Activated CD8-positive, alpha-beta T cell treated with anti-CD3 and anti-CD28 coated beads, Interleukin-2, amount 10 ng/mL, durations not matched to agents 7 days and 5 days (primary cell): ENCODE results near the gene SDR42E2. TPM values are rescaled to one million over a fixed set of nuclear protein-coding genes. Genes with fewer than 3 reads are reported as not detected.

Experiments used
- ATAC-seq: fragments of 150-1000 bp; cut with Tn5 transposase; one replicate; pipeline ENCODE4 v1.10.0; 2021; ENCODE audit warnings: moderate library complexity
- CTCF ChIA-PET: fragments of 350-600 bp; sonication (Branson Sonifier 250); formaldehyde crosslinking; loops from one replicate; lab custom pipeline; 2021; ENCODE audit warnings: antibody characterized with exemption; lab: Charles Lee
- POLR2A ChIA-PET: fragments of 350-600 bp; sonication (Branson Sonifier 250); formaldehyde crosslinking; loops from one replicate; lab custom pipeline; 2021; ENCODE audit warnings: antibody characterized with exemption; lab: Charles Lee
- DNase-seq: peaks from one replicate; pipeline ENCODE4 v3.0.0-alpha.2; 2020
- H3K27ac Mint-ChIP-seq: one replicate; pipeline ENCODE4 v1.8.0; 2021; ENCODE audit warnings: mild to moderate bottlenecking, mixed read lengths
- H3K27me3 Mint-ChIP-seq: one replicate; pipeline ENCODE4 v1.8.0; 2021; ENCODE audit warnings: low read depth, mixed read lengths
- H3K36me3 Mint-ChIP-seq: one replicate; pipeline ENCODE4 v1.8.0; 2021; ENCODE audit warnings: low read depth, mixed read lengths
- H3K4me1 Mint-ChIP-seq: one replicate; pipeline ENCODE4 v1.8.0; 2021; ENCODE audit warnings: low read depth, mixed read lengths
- H3K4me3 Mint-ChIP-seq: one replicate; pipeline ENCODE4 v1.8.0; 2021; ENCODE audit warnings: mild to moderate bottlenecking, mixed read lengths
- H3K9me3 Mint-ChIP-seq: one replicate; pipeline ENCODE4 v1.8.0; 2022; ENCODE audit warnings: mixed read lengths; ENCODE audit not compliant: insufficient read depth
- total RNA-seq, 2 experiments: library from RNA; stranded (reverse); gene quantifications; one replicate each; pipeline ENCODE4 v1.2.3, GENCODE V29; 2021

The SDR42E2 gene
- total RNA-seq, 2 experiments from 2014 or later: 0.16 TPM; not detected in 1

- POLR2A ChIA-PET: no interaction called here
- CTCF ChIA-PET: interaction anchor here (1.1 to 1.4 kb wide), 2 partner anchors 24 to 107 kb away, joined by 3 to 4 read pairs; no protein-coding TSS in a partner anchor
- DNase-seq: no peak
- H3K27ac Mint-ChIP-seq: no peak overlapping the region
- H3K9me3 Mint-ChIP-seq: no peaks in the 10 kb centered on the region
- H3K36me3 Mint-ChIP-seq: no peaks in the 10 kb centered on the region
- peaks cover 16% of the 10 kb centered on the region for H3K4me1 Mint-ChIP-seq
- H3K27me3 Mint-ChIP-seq: no peaks in the 10 kb centered on the region
- no peak overlapping the region for H3K4me3 Mint-ChIP-seq
- ATAC-seq: no peak
Observed at GRCh38 chr16:22184615-22184968, 22.3 kb downstream of the SDR42E2 start.

- Mint-ChIP-seq H3K36me3 (no peaks in the 10 kb centered on the region), H3K9me3 (no peaks in the 10 kb centered on the region)
Observed at GRCh38 chr16:22186517-22186916, 24.2 kb downstream of the SDR42E2 start.

GRCh38 chr16:22188267-22188594, 25.9 kb downstream of the SDR42E2 start:
- Mint-ChIP-seq H3K4me1 (peaks cover 36% of the 10 kb centered on the region), H3K4me3 (no peak overlapping the region), H3K36me3 (no peaks in the 10 kb centered on the region), H3K9me3 (no peaks in the 10 kb centered on the region), H3K27ac (no peak overlapping the region), H3K27me3 (no peaks in the 10 kb centered on the region)
- DNase-seq: no peak
- POLR2A ChIA-PET: interaction anchor here (0.5 to 2.4 kb wide), 4 partner anchors 110 to 368 kb away, joined by 3 to 13 read pairs (median 8); partner anchors contain the start of gene UQCRC2
- no peak for ATAC-seq
- CTCF ChIA-PET: interaction anchor here (0.7 to 4.2 kb wide), 56 partner anchors 8 to 531 kb away, joined by 3 to 78 read pairs (median 5); partner anchors contain the start of genes EEF2K, MOSMO, PDZD9 and POLR3E

More at GRCh38 chr16:22186517-22186916, 24.2 kb downstream of the SDR42E2 start:
- H3K4me1 Mint-ChIP-seq: peaks cover 20% of the 10 kb centered on the region
- no peak overlapping the region for H3K4me3 Mint-ChIP-seq
- ATAC-seq: no peak
- POLR2A ChIA-PET: no interaction called here
- no peak overlapping the region for H3K27ac Mint-ChIP-seq
- H3K27me3 Mint-ChIP-seq: no peaks in the 10 kb centered on the region
- DNase-seq: no peak
- CTCF ChIA-PET: interaction anchor here (1.1 to 4.2 kb wide), 5 partner anchors 9 to 187 kb away, joined by 4 to 78 read pairs (median 41); partner anchors contain the start of gene PDZD9

- H3K4me3 Mint-ChIP-seq: peak overlapping the region; percentile 91
- DNase-seq: peak; percentile 81
- H3K27ac Mint-ChIP-seq: peak overlapping the region; percentile 99
- H3K36me3 Mint-ChIP-seq: no peaks in the 10 kb centered on the region
- H3K9me3 Mint-ChIP-seq: no peaks in the 10 kb centered on the region
- POLR2A ChIA-PET: interaction anchor here (0.5 to 2.4 kb wide), 8 partner anchors 17 to 370 kb away, joined by 3 to 13 read pairs (median 4); partner anchors contain the start of genes EEF2K, MOSMO and UQCRC2
- CTCF ChIA-PET: interaction anchor here (0.6 to 4.2 kb wide), 61 partner anchors 9 to 532 kb away, joined by 3 to 78 read pairs (median 5); partner anchors contain the start of genes EEF2K, MOSMO, PDZD9 and POLR3E
- no peak for ATAC-seq
- H3K4me1 Mint-ChIP-seq: peaks cover 42% of the 10 kb centered on the region
- no peaks in the 10 kb centered on the region for H3K27me3 Mint-ChIP-seq
Observed at GRCh38 chr16:22188595-22189442, 26.5 kb downstream of the SDR42E2 start.

- peak overlapping the region; percentile 99 for H3K27ac Mint-ChIP-seq
- ATAC-seq (no peak), DNase-seq (peak; percentile 42)
- H3K4me3 Mint-ChIP-seq: peak overlapping the region; percentile 91
- H3K27me3 Mint-ChIP-seq: no peaks in the 10 kb centered on the region
- CTCF ChIA-PET: interaction anchor here (0.6 to 4.2 kb wide), 37 partner anchors 9 to 370 kb away, joined by 3 to 78 read pairs (median 7); partner anchors contain the start of genes EEF2K, MOSMO, PDZD9 and POLR3E
- H3K36me3 Mint-ChIP-seq: peaks cover under 1% of the 10 kb centered on the region
- peaks cover 48% of the 10 kb centered on the region for H3K4me1 Mint-ChIP-seq
- H3K9me3 Mint-ChIP-seq: no peaks in the 10 kb centered on the region
- POLR2A ChIA-PET: interaction anchor here (1.3 to 2.4 kb wide), 5 partner anchors 17 to 236 kb away, joined by 3 to 13 read pairs (median 7); partner anchors contain the start of genes EEF2K, MOSMO and UQCRC2
Observed at GRCh38 chr16:22189473-22190080, 27.3 kb downstream of the SDR42E2 start.

GRCh38 chr16:22190081-22190775, 27.9 kb downstream of the SDR42E2 start:
- H3K9me3 Mint-ChIP-seq: no peaks in the 10 kb centered on the region
- H3K4me1 Mint-ChIP-seq: peaks cover 54% of the 10 kb centered on the region
- DNase-seq (peak; percentile 89), ATAC-seq (peak; percentile 69)
- ChIA-PET CTCF (interaction anchor here (1.2 to 4.2 kb wide), 12 partner anchors 49 to 238 kb away, joined by 3 to 78 read pairs (median 11); partner anchors contain the start of genes PDZD9, POLR3E and UQCRC2), POLR2A (interaction anchor here (0.5 to 2.4 kb wide), 6 partner anchors 16 to 237 kb away, joined by 3 to 13 read pairs (median 6); partner anchors contain the start of genes EEF2K, MOSMO, POLR3E and UQCRC2)
- no peaks in the 10 kb centered on the region for H3K27me3 Mint-ChIP-seq
- peaks cover 3% of the 10 kb centered on the region for H3K36me3 Mint-ChIP-seq
- H3K4me3 Mint-ChIP-seq: peak overlapping the region; percentile 91
- peak overlapping the region; percentile 99 for H3K27ac Mint-ChIP-seq

GRCh38 chr16:22190776-22191531, 28.6 kb downstream of the SDR42E2 start:
- ChIA-PET POLR2A (interaction anchor here (0.5 to 2.0 kb wide), 6 partner anchors 51 to 239 kb away, joined by 3 to 13 read pairs (median 3); partner anchors contain the start of gene POLR3E), CTCF (interaction anchor here (0.7 to 22.2 kb wide), 6 partner anchors 10 to 108 kb away, joined by 3 to 355 read pairs (median 4); partner anchors contain the start of genes EEF2K and POLR3E)
- Mint-ChIP-seq H3K27ac (peak overlapping the region; percentile 99), H3K9me3 (no peaks in the 10 kb centered on the region), H3K4me1 (peaks cover 59% of the 10 kb centered on the region), H3K4me3 (peak overlapping the region; percentile 91), H3K36me3 (peaks cover 6% of the 10 kb centered on the region), H3K27me3 (no peaks in the 10 kb centered on the region)
- DNase-seq: peak; percentile 100
- ATAC-seq: peak; percentile 63

GRCh38 chr16:22191532-22192260, 29.4 kb downstream of the SDR42E2 start:
- Mint-ChIP-seq H3K27ac (peak overlapping the region; percentile 99), H3K36me3 (peaks cover 6% of the 10 kb centered on the region), H3K4me3 (peak overlapping the region; percentile 91), H3K4me1 (peaks cover 62% of the 10 kb centered on the region), H3K27me3 (no peaks in the 10 kb centered on the region), H3K9me3 (no peaks in the 10 kb centered on the region)
- ChIA-PET CTCF (interaction anchor here (0.7 to 22.2 kb wide), 7 partner anchors 10 to 107 kb away, joined by 3 to 355 read pairs (median 3); partner anchors contain the start of genes EEF2K and POLR3E), POLR2A (interaction anchor here (0.6 to 2.1 kb wide), 7 partner anchors 10 to 239 kb away, joined by 3 to 13 read pairs (median 5); partner anchors contain the start of genes EEF2K and POLR3E)
- ATAC-seq: no peak
- peak; percentile 60 for DNase-seq

- Mint-ChIP-seq H3K9me3 (no peaks in the 10 kb centered on the region), H3K27ac (peak overlapping the region; percentile 99), H3K27me3 (no peaks in the 10 kb centered on the region), H3K4me1 (peaks cover 65% of the 10 kb centered on the region), H3K36me3 (peaks cover 6% of the 10 kb centered on the region), H3K4me3 (peak overlapping the region; percentile 91)
- CTCF ChIA-PET: interaction anchor here (0.7 to 22.2 kb wide), 5 partner anchors 9 to 106 kb away, joined by 3 to 355 read pairs (median 5); partner anchors contain the start of genes EEF2K and POLR3E
- DNase-seq: peak; percentile 90
- POLR2A ChIA-PET: interaction anchor here (0.8 to 2.1 kb wide), 4 partner anchors 10 to 105 kb away, joined by 3 to 13 read pairs (median 6); partner anchors contain the start of genes EEF2K and POLR3E
- peak; percentile 8 for ATAC-seq
Observed at GRCh38 chr16:22192261-22193062, 30.2 kb downstream of the SDR42E2 start.
